Right atrium auricular region (tissue), 2 donors: ENCODE measurements around the gene SIPA1L3. TPM values are rescaled to one million over a fixed set of nuclear protein-coding genes. Genes with fewer than 3 reads are reported as not detected.

Experiments
- DNase-seq: peaks from one replicate; pipeline ENCODE4 v3.0.0-alpha.2; 2019; ENCODE audit warnings: low spot score
- H3K27ac ChIP-seq, 2 donors: fragments of 200-600 bp; sonication (generic); 1 replicate in 1 of 2; 2 replicates in 1 of 2; pipeline ENCODE4 v1.5.1; 2016 to 2019
- H3K27me3 ChIP-seq, 2 donors: fragments of 200-600 bp; sonication (generic); one replicate each; pipeline versions ENCODE4 v1.5.1 to v1.6.0; 2017 to 2019
- H3K36me3 ChIP-seq: fragments of 200-600 bp; sonication (generic); one replicate; pipeline ENCODE4 v1.5.1; 2016
- H3K4me1 ChIP-seq, 2 donors: fragments of 200-600 bp; sonication (generic); one replicate each; pipeline versions ENCODE4 v1.5.1 to v1.6.0; 2017 to 2019
- H3K4me3 ChIP-seq, 2 donors: fragments of 200-600 bp; sonication (generic); 1 replicate in 1 of 2; 2 replicates in 1 of 2; pipeline ENCODE4 v1.5.1; 2017 to 2019; ENCODE audit warnings: mild to moderate bottlenecking in 1 of 2, moderate library complexity in 1 of 2
- H3K9me3 ChIP-seq, 2 donors: fragments of 200-600 bp; sonication (generic); one replicate each; pipeline ENCODE4 v1.5.1; 2019
- CTCF ChIP-seq, 2 donors: fragments of 200-600 bp; sonication (generic); IDR thresholded peaks; one replicate each; pipeline ENCODE4 v1.5.1; 2019; ENCODE audit warnings: antibody characterized with exemption in 2 of 2
- total RNA-seq, 2 donors: library from RNA; depleted of rRNA; stranded (reverse); fragments of >200 nt; gene quantifications; one replicate each; pipeline ENCODE4 v1.1.0, GENCODE V29; 2016

The SIPA1L3 gene
- total RNA-seq, 2 donors from 2014 or later, result 10.7 to 19.6 TPM

GRCh38 chr19:38207543-38207942, 300.5 kb downstream of the SIPA1L3 start:
- H3K4me3 ChIP-seq, result no peak overlapping the region
- no peak for DNase-seq
- no peaks in the 10 kb centered on the region for H3K9me3 ChIP-seq
- peaks cover 0 to 10% of the 10 kb centered on the region in 2 donors for H3K27me3 ChIP-seq
- H3K4me1 ChIP-seq, result peaks cover 0 to 27% of the 10 kb centered on the region in 2 donors
- peaks cover 14% of the 10 kb centered on the region for H3K36me3 ChIP-seq
- no peak for TF ChIP-seq CTCF (IDR thresholded peaks at IDR 0.05)
- no peak overlapping the region for H3K27ac ChIP-seq

- no peak for DNase-seq
- H3K4me3 ChIP-seq, result no peak overlapping the region
- peaks cover 0 to 27% of the 10 kb centered on the region in 2 donors for H3K4me1 ChIP-seq
- no peak overlapping the region for H3K27ac ChIP-seq
- H3K9me3 ChIP-seq, result no peaks in the 10 kb centered on the region
- peaks cover 12% of the 10 kb centered on the region for H3K36me3 ChIP-seq
- H3K27me3 ChIP-seq, result peaks cover 0 to 10% of the 10 kb centered on the region in 2 donors
- no peak for TF ChIP-seq CTCF (IDR thresholded peaks at IDR 0.05)
Observed at GRCh38 chr19:38208571-38208970, 301.6 kb downstream of the SIPA1L3 start.

- Histone ChIP-seq H3K27ac (peak overlapping the region; percentile 28 to 63), H3K36me3 (peaks cover 12% of the 10 kb centered on the region), H3K9me3 (no peaks in the 10 kb centered on the region), H3K4me1 (peaks cover 0 to 27% of the 10 kb centered on the region in 2 donors), H3K27me3 (peaks cover 0 to 10% of the 10 kb centered on the region in 2 donors), H3K4me3 (peak overlapping the region in 1 of 2 donors; percentile 31)
- no peak for TF ChIP-seq CTCF (IDR thresholded peaks at IDR 0.05)
- no peak for DNase-seq
Observed at GRCh38 chr19:38209152-38209551, 302.1 kb downstream of the SIPA1L3 start.

GRCh38 chr19:38209671-38210457, 302.9 kb downstream of the SIPA1L3 start:
- peak; percentile 75 for DNase-seq
- peak overlapping the region in 1 of 2 donors; percentile 31 for H3K4me3 ChIP-seq
- peaks cover 0 to 10% of the 10 kb centered on the region in 2 donors for H3K27me3 ChIP-seq
- peaks cover 12% of the 10 kb centered on the region for H3K36me3 ChIP-seq
- peak in 1 of 2 donors; percentile 14 for TF ChIP-seq CTCF (IDR thresholded peaks at IDR 0.05)
- H3K9me3 ChIP-seq, result no peaks in the 10 kb centered on the region
- H3K4me1 ChIP-seq, result peaks cover 0 to 27% of the 10 kb centered on the region in 2 donors
- peak overlapping the region; percentile 28 to 63 for H3K27ac ChIP-seq

- no peak for DNase-seq
- TF ChIP-seq CTCF (IDR thresholded peaks at IDR 0.05), result no peak
- Histone ChIP-seq H3K36me3 (peaks cover 12% of the 10 kb centered on the region), H3K27me3 (peaks cover 0 to 10% of the 10 kb centered on the region in 2 donors), H3K9me3 (no peaks in the 10 kb centered on the region), H3K4me3 (peak overlapping the region in 1 of 2 donors; percentile 31), H3K4me1 (peaks cover 0 to 27% of the 10 kb centered on the region in 2 donors), H3K27ac (peak overlapping the region; percentile 28 to 44)
Observed at GRCh38 chr19:38210458-38210987, 303.5 kb downstream of the SIPA1L3 start.
